ENCODE data around the gene MT4.

Gene MT4

DNA sequence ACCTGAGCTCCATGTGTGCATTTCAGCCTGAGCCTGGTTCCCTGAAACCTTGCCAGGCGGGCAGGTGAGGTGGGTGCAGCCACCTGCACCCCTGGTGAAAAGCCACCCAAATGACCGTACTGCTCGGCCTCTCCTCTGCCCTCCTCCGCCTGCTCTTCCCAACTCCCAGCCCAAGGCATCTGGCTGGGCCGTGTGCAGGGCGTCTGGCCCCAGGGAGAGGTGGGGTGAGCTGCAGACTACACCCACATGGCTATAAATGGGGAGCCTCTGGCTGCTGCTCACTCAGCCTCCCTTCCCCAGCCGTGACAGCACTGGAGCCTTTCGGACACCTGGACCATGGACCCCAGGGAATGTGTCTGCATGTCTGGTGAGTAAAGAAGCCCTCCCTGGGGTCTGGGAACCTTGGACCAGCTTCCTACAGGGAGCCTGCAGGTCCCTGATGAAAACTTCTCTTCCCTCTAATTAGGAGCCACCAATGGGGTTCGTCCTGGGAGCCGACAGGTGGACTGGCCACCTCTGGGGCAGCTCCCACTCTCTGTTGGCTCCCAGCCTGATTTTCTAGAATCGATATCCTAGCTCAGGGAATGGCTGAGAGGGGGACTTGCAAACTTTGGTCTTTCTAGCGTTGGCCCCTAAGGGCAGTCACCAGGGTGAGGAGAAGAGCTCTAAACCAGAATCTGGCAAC, at the start of gene MT4:
MT4 (plus strand) TSS at position 281 of the 685 bp plus-strand sequence; CDS start at position 337, 56 bp downstream.
- TF ChIP-seq, protein P1, sequence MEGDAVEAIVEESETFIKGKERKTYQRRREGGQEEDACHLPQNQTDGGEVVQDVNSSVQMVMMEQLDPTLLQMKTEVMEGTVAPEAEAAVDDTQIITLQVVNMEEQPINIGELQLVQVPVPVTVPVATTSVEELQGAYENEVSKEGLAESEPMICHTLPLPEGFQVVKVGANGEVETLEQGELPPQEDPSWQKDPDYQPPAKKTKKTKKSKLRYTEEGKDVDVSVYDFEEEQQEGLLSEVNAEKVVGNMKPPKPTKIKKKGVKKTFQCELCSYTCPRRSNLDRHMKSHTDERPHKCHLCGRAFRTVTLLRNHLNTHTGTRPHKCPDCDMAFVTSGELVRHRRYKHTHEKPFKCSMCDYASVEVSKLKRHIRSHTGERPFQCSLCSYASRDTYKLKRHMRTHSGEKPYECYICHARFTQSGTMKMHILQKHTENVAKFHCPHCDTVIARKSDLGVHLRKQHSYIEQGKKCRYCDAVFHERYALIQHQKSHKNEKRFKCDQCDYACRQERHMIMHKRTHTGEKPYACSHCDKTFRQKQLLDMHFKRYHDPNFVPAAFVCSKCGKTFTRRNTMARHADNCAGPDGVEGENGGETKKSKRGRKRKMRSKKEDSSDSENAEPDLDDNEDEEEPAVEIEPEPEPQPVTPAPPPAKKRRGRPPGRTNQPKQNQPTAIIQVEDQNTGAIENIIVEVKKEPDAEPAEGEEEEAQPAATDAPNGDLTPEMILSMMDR (conservative IDR thresholded peaks at IDR 0.05; ENCODE audit: low read depth, low read length) = no peak
- no peak within 1 kb of the TSS for H3K4me3 ChIP-seq (ENCODE audit: low read length)
- DNase-seq (ENCODE audit: low read depth) = no peak

DNA sequence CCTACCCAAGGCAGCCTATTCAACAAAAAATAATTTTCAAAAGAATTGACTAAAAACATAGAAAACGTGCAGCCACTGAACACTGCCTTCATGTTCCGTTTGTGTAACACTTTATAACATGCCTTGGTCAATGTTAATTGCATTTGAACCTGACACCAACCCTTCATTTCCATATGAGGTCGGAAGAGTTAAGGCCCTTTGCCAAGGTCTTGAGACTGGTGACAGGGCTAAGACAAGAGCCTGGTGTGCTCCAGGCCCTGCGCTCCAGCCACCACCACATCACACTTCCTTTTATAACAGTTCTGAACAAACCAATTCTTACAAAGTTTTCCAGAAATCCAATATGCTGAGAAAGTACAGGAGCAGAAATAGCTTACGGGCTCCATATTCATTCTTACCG, 49.2 kb upstream of the MT4 start:
- no peak overlapping the region for H3K4me3 ChIP-seq (ENCODE audit: low read length)
- no peak for DNase-seq (ENCODE audit: low read depth)
- TF ChIP-seq, protein P1 (conservative IDR thresholded peaks at IDR 0.05; ENCODE audit: low read depth, low read length) = no peak

DNA sequence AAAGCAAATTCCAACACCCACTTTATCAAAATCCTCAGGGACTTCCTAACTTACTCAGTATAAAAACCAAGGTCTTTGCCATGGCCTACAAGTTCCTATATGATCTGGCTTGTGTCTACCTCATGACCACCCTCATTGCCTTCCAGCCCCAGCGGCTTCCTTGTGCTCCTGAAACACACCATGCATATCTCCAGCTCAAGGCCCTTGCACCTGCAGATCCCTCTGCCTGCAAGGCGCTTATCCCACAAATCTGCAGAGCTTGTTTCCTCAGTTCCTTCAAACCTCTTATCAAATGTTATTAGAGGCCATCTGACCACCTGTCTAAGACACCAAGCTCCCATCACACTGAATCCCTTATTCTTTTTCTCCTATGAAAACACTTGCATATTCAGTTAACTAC, 47.7 kb upstream of the MT4 start:
- TF ChIP-seq, protein P1 (conservative IDR thresholded peaks at IDR 0.05; ENCODE audit: low read depth, low read length) = no peak
- DNase-seq (ENCODE audit: low read depth) = no peak
- H3K4me3 ChIP-seq (ENCODE audit: low read length) = no peak overlapping the region

DNA sequence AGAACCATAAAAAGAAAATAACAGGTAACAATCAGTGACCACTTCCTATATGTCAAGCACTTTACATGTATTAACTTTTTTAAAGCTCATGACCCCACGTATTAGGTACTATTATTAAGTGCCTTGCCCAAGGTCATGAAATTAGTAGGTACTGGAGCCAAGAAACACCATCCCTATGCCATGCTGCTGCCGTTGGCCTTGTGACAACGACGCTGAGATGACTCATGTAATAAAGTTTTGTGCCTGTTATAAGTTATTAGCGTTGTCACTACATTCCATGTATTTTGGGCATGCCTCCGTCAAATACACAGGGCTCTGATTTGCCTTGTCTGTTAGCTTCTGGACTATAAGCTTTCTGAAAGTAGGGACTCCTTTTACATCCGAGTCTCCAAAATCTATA, 46.4 kb upstream of the MT4 start:
- H3K4me3 ChIP-seq (ENCODE audit: low read length) = no peak overlapping the region
- TF ChIP-seq, protein P1 (conservative IDR thresholded peaks at IDR 0.05; ENCODE audit: low read depth, low read length) = no peak
- no peak for DNase-seq (ENCODE audit: low read depth)

DNA sequence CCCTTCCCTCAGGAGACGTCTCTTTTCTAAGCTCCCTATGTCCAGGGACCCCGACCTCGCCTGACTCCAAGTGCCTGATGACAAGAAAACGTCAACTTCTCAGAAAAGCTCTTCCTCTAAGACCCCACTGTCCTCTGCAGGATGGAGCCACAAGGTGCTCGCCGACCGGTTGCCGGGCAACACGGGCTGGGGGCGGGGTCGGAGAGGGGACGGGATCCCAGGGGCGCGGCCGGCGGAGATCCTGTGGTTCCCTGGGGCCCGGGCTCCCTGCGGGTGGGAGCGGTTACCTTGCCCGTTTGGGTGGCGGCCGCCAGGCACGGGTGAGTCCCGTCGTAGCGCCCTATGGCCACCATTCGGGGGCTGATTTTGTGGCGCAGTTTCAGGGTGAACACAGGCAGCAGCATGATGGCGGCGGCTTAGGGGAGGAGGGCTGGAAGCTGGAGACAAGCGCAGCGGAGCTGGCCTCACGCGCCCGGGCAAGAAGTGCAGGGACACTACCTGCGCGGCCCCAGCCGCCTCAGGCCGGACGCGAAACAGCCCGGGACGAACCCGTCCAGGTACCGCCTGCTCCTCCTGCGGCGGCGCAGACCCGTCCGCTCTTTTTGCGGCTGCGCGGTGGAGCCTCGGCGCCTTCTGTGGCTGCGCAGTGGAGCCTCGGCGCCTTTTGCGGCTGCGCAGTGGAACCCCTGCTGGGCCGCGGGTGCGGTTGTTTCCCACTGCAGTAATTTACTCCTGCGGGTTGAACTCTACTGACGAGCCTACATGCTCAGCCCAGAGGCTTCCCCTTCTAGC, 45.2 kb upstream of the MT4 start, which contains the start of gene BBS2:
BBS2 (minus strand) TSS at position 566 of the 792 bp plus-strand sequence; CDS start at position 404, 162 bp downstream.
- TF ChIP-seq, protein P1 (conservative IDR thresholded peaks at IDR 0.05; ENCODE audit: low read depth, low read length) = no peak
- no peak for DNase-seq (ENCODE audit: low read depth)

GRCh38 chr16:56520251-56520577, 44.7 kb upstream of the MT4 start:
- TF ChIP-seq, protein P1 (conservative IDR thresholded peaks at IDR 0.05; ENCODE audit: low read depth, low read length) = no peak
- peak overlapping the region; percentile 95 for H3K4me3 ChIP-seq (ENCODE audit: low read length)
- no peak for DNase-seq (ENCODE audit: low read depth)

More for the DNA sequence above, 45.2 kb upstream of the MT4 start, which contains the start of gene BBS2:
- peak within 1 kb of the TSS; percentile 95 for H3K4me3 ChIP-seq (ENCODE audit: low read length)

Data from retinal pigment epithelial cell (primary cell).